IPS DF 6.9 (cell line): ENCODE data around the gene RGS16.
A peak's percentile ranks its signal among the peaks of the same experiment; 100 is the strongest.

ENCODE experiments used
- DNase-seq: peaks from one replicate; pipeline ENCODE4 v3.0.0-alpha.2; 2013; ENCODE audit warnings: low read depth, low spot score
- H3K27ac ChIP-seq: one replicate; pipeline ENCODE4 v1.5.1; 2013; ENCODE audit warnings: low read length, control low read depth
- H3K27me3 ChIP-seq: 2 replicates; pipeline ENCODE4 v1.6.1; 2013; ENCODE audit warnings: mild to moderate bottlenecking, low read length; ENCODE audit not compliant: control insufficient read depth, insufficient read depth
- H3K36me3 ChIP-seq: 2 replicates; pipeline ENCODE4 v1.6.1; 2013; ENCODE audit warnings: low read length; ENCODE audit not compliant: control insufficient read depth, insufficient read depth
- H3K4me1 ChIP-seq: 2 replicates; pipeline ENCODE4 v1.6.1; 2013; ENCODE audit warnings: low read length; ENCODE audit not compliant: control insufficient read depth, insufficient read depth
- H3K4me3 ChIP-seq: 2 replicates; pipeline ENCODE4 v1.5.1; 2013; ENCODE audit warnings: mild to moderate bottlenecking, low read length
- H3K9me3 ChIP-seq: 2 replicates; pipeline ENCODE4 v1.6.1; 2013; ENCODE audit warnings: low read length, inconsistent platforms; ENCODE audit not compliant: control insufficient read depth, insufficient read depth
- WGBS: extraction: QIAGEN DNeasy Blood & Tissue Kit; methylation state at CpG from one replicate; pipeline ENCODE4 v1.1.7; 2013; ENCODE audit warnings: mixed read lengths, missing lambda C conversion rate; ENCODE audit not compliant: insufficient read length, insufficient coverage; 5-methylcytosine and 5-hydroxymethylcytosine counted together

The RGS16 gene

GRCh38 chr1:182621906-182622305 lies 17.7 kb upstream of the RGS16 start:
- Histone ChIP-seq H3K9me3 (no peaks in the 10 kb centered on the region), H3K36me3 (no peaks in the 10 kb centered on the region), H3K27me3 (no peaks in the 10 kb centered on the region), H3K4me1 (peaks cover 8% of the 10 kb centered on the region), H3K4me3 (no peak overlapping the region), H3K27ac (no peak overlapping the region)
- no CpG with 5 or more reads among the region's 2 CpGs for WGBS
- DNase-seq = no peak

- no peaks in the 10 kb centered on the region for H3K36me3 ChIP-seq
- no peak overlapping the region for H3K27ac ChIP-seq
- H3K9me3 ChIP-seq = no peaks in the 10 kb centered on the region
- peaks cover 10% of the 10 kb centered on the region for H3K4me1 ChIP-seq
- no peak overlapping the region for H3K4me3 ChIP-seq
- no peak for DNase-seq
- no peaks in the 10 kb centered on the region for H3K27me3 ChIP-seq
Observed at GRCh38 chr1:182620924-182621585, 16.9 kb upstream of the RGS16 start.

- Histone ChIP-seq H3K4me1 (peaks cover 11% of the 10 kb centered on the region), H3K27ac (no peak overlapping the region), H3K36me3 (no peaks in the 10 kb centered on the region), H3K27me3 (peaks cover 5% of the 10 kb centered on the region; the same call in 1 of the 2 replicates), H3K9me3 (no peaks in the 10 kb centered on the region), H3K4me3 (no peak overlapping the region)
- WGBS = no CpG with 5 or more reads among the region's 6 CpGs
- no peak for DNase-seq
Observed at GRCh38 chr1:182617734-182618351, 13.7 kb upstream of the RGS16 start.

GRCh38 chr1:182617014-182617429 lies 12.8 kb upstream of the RGS16 start:
- Histone ChIP-seq H3K27ac (no peak overlapping the region), H3K27me3 (peaks cover 5% of the 10 kb centered on the region; the same call in 1 of the 2 replicates), H3K9me3 (no peaks in the 10 kb centered on the region), H3K4me1 (peaks cover 13% of the 10 kb centered on the region), H3K4me3 (no peak overlapping the region), H3K36me3 (no peaks in the 10 kb centered on the region)
- DNase-seq = no peak
- WGBS = no CpG with 5 or more reads among the region's 4 CpGs

- DNase-seq = no peak
- Histone ChIP-seq H3K36me3 (no peaks in the 10 kb centered on the region), H3K27ac (no peak overlapping the region), H3K27me3 (peaks cover 5% of the 10 kb centered on the region; the same call in 1 of the 2 replicates), H3K9me3 (no peaks in the 10 kb centered on the region), H3K4me1 (peaks cover 14% of the 10 kb centered on the region), H3K4me3 (no peak overlapping the region; the same call in 1 of the 2 replicates)
- WGBS = no CpG with 5 or more reads among the region's 17 CpGs
Observed at GRCh38 chr1:182616130-182617013, 12.2 kb upstream of the RGS16 start.

- Histone ChIP-seq H3K4me3 (peak overlapping the region; percentile 27; the same call in 1 of the 2 replicates), H3K9me3 (no peaks in the 10 kb centered on the region), H3K27ac (no peak overlapping the region), H3K27me3 (peaks cover 5% of the 10 kb centered on the region; the same call in 1 of the 2 replicates), H3K36me3 (no peaks in the 10 kb centered on the region), H3K4me1 (peaks cover 14% of the 10 kb centered on the region)
- WGBS = no CpG with 5 or more reads among the region's 11 CpGs
- no peak for DNase-seq
Observed at GRCh38 chr1:182615468-182616129, 11.4 kb upstream of the RGS16 start.

- peak overlapping the region; percentile 27; the same call in 1 of the 2 replicates for H3K4me3 ChIP-seq
- no peak for DNase-seq
- no CpG with 5 or more reads among the region's 56 CpGs for WGBS
- peaks cover 14% of the 10 kb centered on the region for H3K4me1 ChIP-seq
- peaks cover 5% of the 10 kb centered on the region; the same call in 1 of the 2 replicates for H3K27me3 ChIP-seq
- H3K27ac ChIP-seq = no peak overlapping the region
- no peaks in the 10 kb centered on the region for H3K9me3 ChIP-seq
- H3K36me3 ChIP-seq = no peaks in the 10 kb centered on the region
Observed at GRCh38 chr1:182614796-182615454, 10.7 kb upstream of the RGS16 start.

GRCh38 chr1:182611787-182612186 lies 7.6 kb upstream of the RGS16 start:
- no peak overlapping the region for H3K4me3 ChIP-seq
- H3K4me1 ChIP-seq = peaks cover 8% of the 10 kb centered on the region; the same call in 1 of the 2 replicates
- no peaks in the 10 kb centered on the region for H3K36me3 ChIP-seq
- no peak for DNase-seq
- H3K27me3 ChIP-seq = peaks cover 5% of the 10 kb centered on the region; the same call in 1 of the 2 replicates
- H3K27ac ChIP-seq = no peak overlapping the region
- no CpG with 5 or more reads among the region's 8 CpGs for WGBS
- no peaks in the 10 kb centered on the region for H3K9me3 ChIP-seq

- no CpG with 5 or more reads among the region's 1 CpG for WGBS
- DNase-seq = no peak
- Histone ChIP-seq H3K36me3 (no peaks in the 10 kb centered on the region), H3K9me3 (no peaks in the 10 kb centered on the region), H3K4me1 (peaks cover 6% of the 10 kb centered on the region; the same call in 1 of the 2 replicates), H3K27ac (no peak overlapping the region), H3K4me3 (no peak overlapping the region), H3K27me3 (peaks cover 5% of the 10 kb centered on the region; the same call in 1 of the 2 replicates)
Observed at GRCh38 chr1:182611326-182611725, 7.1 kb upstream of the RGS16 start.
